ENCODE measurements around the gene SLC30A2.

GRCh38 chr1:26092422-26092821 lies 46.5 kb upstream of the SLC30A2 start:
- TF ChIP-seq CTCF (conservative IDR thresholded peaks at IDR 0.05; ENCODE audit: low read depth, low read length), result no peak
- no peak for TF ChIP-seq EZH2phosphoT487 (IDR thresholded peaks at IDR 0.05; ENCODE audit: borderline replicate concordance, low read length)

Data from PC-3 (cell line).